Ascending aorta (tissue), 2 donors: ENCODE data around the gene B4GALT3. TPM values are rescaled to one million over a fixed set of nuclear protein-coding genes. Genes with fewer than 3 reads are reported as not detected.

ENCODE experiments used
- DNase-seq, 2 donors: peaks; one replicate each; pipeline ENCODE4 v3.0.0-alpha.2; 2019; ENCODE audit warnings: low spot score in 2 of 2
- H3K27ac ChIP-seq, 2 donors: fragments of 200-600 bp; sonication (generic); one replicate each; pipeline ENCODE4 v1.5.1; 2016 to 2017; ENCODE audit warnings: mild to moderate bottlenecking in 1 of 2
- H3K27me3 ChIP-seq: fragments of 200-600 bp; sonication (generic); one replicate; pipeline ENCODE4 v1.5.1; 2017
- H3K36me3 ChIP-seq, 2 donors: fragments of 200-600 bp; sonication (generic); one replicate each; pipeline ENCODE4 v1.5.1; 2016
- H3K4me1 ChIP-seq, 2 donors: fragments of 200-600 bp; sonication (generic); one replicate each; pipeline ENCODE4 v1.5.1; 2016 to 2017; ENCODE audit warnings: mild to moderate bottlenecking in 1 of 2
- H3K4me3 ChIP-seq, 2 donors: fragments of 200-600 bp; sonication (generic); one replicate each; pipeline ENCODE4 v1.5.1; 2016 to 2017; ENCODE audit warnings: mild to moderate bottlenecking in 1 of 2
- H3K9me3 ChIP-seq, 2 donors: fragments of 200-600 bp; sonication (generic); one replicate each; pipeline ENCODE4 v1.5.1; 2016
- CTCF ChIP-seq, 3 experiments: fragments of 200-600 bp in 2 of 3; fragments of 450-650 bp in 1 of 3; sonication (generic) in 2 of 3; IDR thresholded peaks; one replicate each; pipeline ENCODE4 v1.5.1; 2016 to 2019; ENCODE audit warnings: antibody characterized with exemption in 3 of 3, mild to moderate bottlenecking in 1 of 3, moderate library complexity in 1 of 3
- intact Hi-C: fragments of 100-400 bp; cut with DNase I; formaldehyde crosslinking; loops from one replicate; pipeline ENCODE4 v1.15.1; 2023
- total RNA-seq: library from RNA; depleted of rRNA; stranded (reverse); fragments of >200 nt; gene quantifications from one replicate; pipeline ENCODE4 v1.1.0, GENCODE V29; 2016

Gene B4GALT3
- total RNA-seq, 1 donor from 2014 or later = 26.9 TPM

GRCh38 chr1:161200992-161201835, 23.9 kb upstream of the B4GALT3 start:
- intact Hi-C loops = loop anchor here (5.0 to 10.0 kb wide), 3 partner anchors 156 to 544 kb away; partner anchors contain the start of genes DUSP12 and USF1
- H3K27ac ChIP-seq = peak overlapping the region; percentile 92 to 97
- H3K4me1 ChIP-seq = peaks cover 8 to 32% of the 10 kb centered on the region in 2 donors
- H3K9me3 ChIP-seq = no peaks in the 10 kb centered on the region
- no peak for TF ChIP-seq CTCF (IDR thresholded peaks at IDR 0.05)
- H3K4me3 ChIP-seq = peak overlapping the region; percentile 77 to 89
- peaks cover 0 to 7% of the 10 kb centered on the region in 2 donors for H3K36me3 ChIP-seq
- peak in 1 of 2 donors; percentile 84 for DNase-seq
- H3K27me3 ChIP-seq = no peaks in the 10 kb centered on the region

GRCh38 chr1:161200421-161200991, 23.2 kb upstream of the B4GALT3 start:
- no peak overlapping the region for H3K4me3 ChIP-seq
- intact Hi-C loops = loop anchor here (5.0 to 10.0 kb wide), 3 partner anchors 156 to 544 kb away; partner anchors contain the start of genes DUSP12 and USF1
- TF ChIP-seq CTCF (IDR thresholded peaks at IDR 0.05) = no peak
- no peaks in the 10 kb centered on the region for H3K36me3 ChIP-seq
- H3K9me3 ChIP-seq = no peaks in the 10 kb centered on the region
- H3K27ac ChIP-seq = peak overlapping the region; percentile 92 to 97
- H3K4me1 ChIP-seq = peaks cover 8 to 32% of the 10 kb centered on the region in 2 donors
- H3K27me3 ChIP-seq = no peaks in the 10 kb centered on the region
- DNase-seq = no peak

GRCh38 chr1:161199506-161200139, 22.3 kb upstream of the B4GALT3 start:
- no peak for DNase-seq
- Histone ChIP-seq H3K27ac (peak overlapping the region; percentile 92 to 97), H3K9me3 (no peaks in the 10 kb centered on the region), H3K36me3 (no peaks in the 10 kb centered on the region), H3K4me1 (peaks cover 8 to 32% of the 10 kb centered on the region in 2 donors), H3K4me3 (no peak overlapping the region), H3K27me3 (no peaks in the 10 kb centered on the region)
- TF ChIP-seq CTCF (IDR thresholded peaks at IDR 0.05) = no peak
- intact Hi-C loops = loop anchor here (5.0 to 10.0 kb wide), 3 partner anchors 155 to 545 kb away; partner anchors contain the start of genes DUSP12 and USF1

GRCh38 chr1:161198897-161199431, 21.7 kb upstream of the B4GALT3 start, which contains the start of gene ADAMTS4:
ADAMTS4 (minus strand) TSS chr1:161199054; CDS start chr1:161198627, 427 bp downstream.
- peaks cover 8 to 32% of the 10 kb centered on the region in 2 donors for H3K4me1 ChIP-seq
- TF ChIP-seq CTCF (IDR thresholded peaks at IDR 0.05) = no peak
- DNase-seq = peak in 1 of 2 donors; percentile 86
- no peaks in the 10 kb centered on the region for H3K27me3 ChIP-seq
- peak within 1 kb of the TSS; percentile 92 to 97 for H3K27ac ChIP-seq
- intact Hi-C loops = no loop called here
- no peaks in the 10 kb centered on the region for H3K36me3 ChIP-seq
- H3K4me3 ChIP-seq = peak within 1 kb of the TSS; percentile 47 to 51
- H3K9me3 ChIP-seq = no peaks in the 10 kb centered on the region

- intact Hi-C loops = no loop called here
- Histone ChIP-seq H3K4me3 (peak overlapping the region; percentile 47 to 51), H3K27me3 (no peaks in the 10 kb centered on the region), H3K4me1 (peaks cover 8 to 29% of the 10 kb centered on the region in 2 donors), H3K36me3 (no peaks in the 10 kb centered on the region), H3K9me3 (no peaks in the 10 kb centered on the region), H3K27ac (peak overlapping the region; percentile 92 to 97)
- DNase-seq = no peak
- TF ChIP-seq CTCF (IDR thresholded peaks at IDR 0.05) = no peak
Observed at GRCh38 chr1:161198194-161198896, 21.0 kb upstream of the B4GALT3 start.
